UCSD-AML1 (cell line): ENCODE results near the gene ENTPD1.
A peak's percentile ranks its signal among the peaks of the same experiment; 100 is the strongest.
"Not testable (repeated sequence)": the region's sequence is repeated elsewhere in the genome, so short reads cannot be mapped to it uniquely, and the experiment has no call there.

Source experiments
- DNase-seq: peaks from one replicate; lab custom pipeline; 2025; ENCODE audit not compliant: unreplicated experiment; lab: John Stamatoyannopoulos, UW

Gene ENTPD1

GRCh38 chr10:95860166-95860940, 104.4 kb downstream of the ENTPD1 start:
- DNase-seq: no peak

GRCh38 chr10:95861386-95861785, 105.4 kb downstream of the ENTPD1 start:
- DNase-seq: no peak

GRCh38 chr10:95864906-95865813, 109.2 kb downstream of the ENTPD1 start:
- peak; percentile 25 for DNase-seq

- DNase-seq: no peak
Observed at GRCh38 chr10:95865814-95866466, 110.0 kb downstream of the ENTPD1 start.

GRCh38 chr10:95866467-95866842, 110.5 kb downstream of the ENTPD1 start:
- no peak for DNase-seq

- DNase-seq: no peak
Observed at GRCh38 chr10:95867866-95868265, 111.9 kb downstream of the ENTPD1 start.

- no peak for DNase-seq
Observed at GRCh38 chr10:95872158-95872711, 116.3 kb downstream of the ENTPD1 start.

- DNase-seq: no peak
Observed at GRCh38 chr10:95873139-95873538, 117.2 kb downstream of the ENTPD1 start.

GRCh38 chr10:95873651-95874050, 117.7 kb downstream of the ENTPD1 start:
- DNase-seq: no peak

GRCh38 chr10:95874783-95875182, 118.8 kb downstream of the ENTPD1 start:
- DNase-seq: not testable (repeated sequence)

- DNase-seq: no peak
Observed at GRCh38 chr10:95876756-95877155, 120.8 kb downstream of the ENTPD1 start.

- no peak for DNase-seq
Observed at GRCh38 chr10:95877881-95878280, 121.9 kb downstream of the ENTPD1 start.

- DNase-seq: no peak
Observed at GRCh38 chr10:95880704-95881103, 124.7 kb downstream of the ENTPD1 start.

GRCh38 chr10:95881316-95881715, 125.4 kb downstream of the ENTPD1 start:
- no peak for DNase-seq

- no peak for DNase-seq
Observed at GRCh38 chr10:95889830-95890229, 133.9 kb downstream of the ENTPD1 start.

- DNase-seq: no peak
Observed at GRCh38 chr10:95896071-95896850, 140.3 kb downstream of the ENTPD1 start.

- not testable (repeated sequence) for DNase-seq
Observed at GRCh38 chr10:95905897-95906580, 150.1 kb downstream of the ENTPD1 start.

- DNase-seq: peak; percentile 67
Observed at GRCh38 chr10:95906677-95907455, 150.9 kb downstream of the ENTPD1 start.
